Skeletal muscle cell (primary cell): Measurements from ENCODE around the gene UGT2B10.
"Not testable (repeated sequence)": the region's sequence is repeated elsewhere in the genome, so short reads cannot be mapped to it uniquely, and the experiment has no call there.

ENCODE experiments used
- DNase-seq: peaks from one replicate; pipeline ENCODE4 v3.0.0-alpha.2; 2010; ENCODE audit warnings: low read depth
- H3K4me3 ChIP-seq: 2 replicates; pipeline ENCODE4 v1.5.1; 2011; ENCODE audit warnings: low read depth, mild to moderate bottlenecking, control low read depth, low read length, moderate library complexity

The UGT2B10 gene

DNA sequence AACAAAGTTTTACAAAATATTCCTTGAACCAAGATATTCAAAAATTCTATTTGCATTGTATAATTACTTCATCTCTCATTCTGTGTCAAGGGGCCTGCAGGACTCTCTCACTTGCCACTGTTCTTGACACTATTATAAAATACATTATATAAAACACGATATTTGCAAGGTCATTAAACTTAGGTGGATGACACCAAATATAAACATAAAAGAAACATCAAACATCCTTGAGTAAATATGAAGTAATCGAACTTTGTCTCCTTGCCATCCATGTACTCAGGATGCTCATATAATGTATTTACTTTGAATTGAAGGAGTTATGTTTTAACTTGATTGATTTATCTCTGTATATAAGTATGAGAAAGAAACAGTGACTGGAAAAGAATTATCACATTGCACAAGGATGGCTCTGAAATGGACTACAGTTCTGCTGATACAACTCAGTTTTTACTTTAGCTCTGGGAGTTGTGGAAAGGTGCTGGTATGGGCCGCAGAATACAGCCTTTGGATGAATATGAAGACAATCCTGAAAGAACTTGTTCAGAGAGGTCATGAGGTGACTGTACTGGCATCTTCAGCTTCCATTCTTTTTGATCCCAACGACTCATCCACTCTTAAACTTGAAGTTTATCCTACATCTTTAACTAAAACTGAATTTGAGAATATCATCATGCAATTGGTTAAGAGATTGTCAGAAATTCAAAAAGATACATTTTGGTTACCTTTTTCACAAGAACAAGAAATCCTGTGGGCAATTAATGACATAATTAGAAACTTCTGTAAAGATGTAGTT, at the start of gene UGT2B10:
UGT2B10 (plus strand) TSS at position 378 of the 793 bp plus-strand sequence; CDS start at position 404, 26 bp downstream.
- H3K4me3 ChIP-seq, DNase-seq: not testable (repeated sequence)

DNA sequence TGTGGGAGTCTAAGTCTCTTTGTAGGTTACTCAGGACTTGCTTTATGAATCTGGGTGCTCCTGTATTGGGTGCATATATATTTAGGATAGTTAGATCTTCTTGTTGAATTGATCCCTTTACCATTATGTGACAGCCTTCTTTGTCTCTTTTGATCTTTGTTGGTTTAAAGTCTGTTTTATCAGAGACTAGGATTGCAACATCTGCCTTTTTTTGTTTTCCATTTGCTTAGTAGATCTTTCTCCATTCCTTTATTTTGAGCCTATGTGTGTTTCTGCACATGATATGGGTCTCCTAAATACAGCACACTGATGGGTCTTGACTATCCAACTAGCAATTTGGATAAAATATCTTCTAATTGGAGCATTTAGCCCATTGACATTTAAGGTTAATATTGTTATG, 44.0 kb upstream of the UGT2B10 start:
- not testable (repeated sequence) for DNase-seq, H3K4me3 ChIP-seq

DNA sequence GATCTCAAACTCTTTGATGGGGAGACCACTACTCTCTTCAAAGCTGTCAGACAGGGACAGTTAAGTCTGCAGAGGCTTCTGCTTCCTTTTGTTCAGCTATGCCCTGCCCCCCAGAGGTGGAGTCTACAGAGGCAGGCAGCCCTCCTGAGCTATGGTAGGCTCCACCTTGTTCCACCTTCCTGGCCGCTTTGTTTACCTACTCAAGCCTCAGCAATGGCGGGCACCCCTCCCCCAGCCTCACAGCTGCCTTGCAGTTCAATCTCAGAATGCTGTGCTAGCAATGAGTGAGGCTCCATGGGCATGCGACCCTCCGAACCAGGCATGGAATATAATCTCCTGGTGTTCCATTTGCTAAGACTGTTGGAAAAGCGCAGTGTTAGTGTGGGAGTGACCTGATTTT, 42.1 kb upstream of the UGT2B10 start:
- no peak for DNase-seq
- no peak overlapping the region for H3K4me3 ChIP-seq

GRCh38 chr4:68780232-68780631, 35.6 kb upstream of the UGT2B10 start:
- DNase-seq = no peak

GRCh38 chr4:68797048-68797447, 18.7 kb upstream of the UGT2B10 start:
- DNase-seq = no peak
- H3K4me3 ChIP-seq = no peak overlapping the region

More at GRCh38 chr4:68780232-68780631, 35.6 kb upstream of the UGT2B10 start:
- no peak overlapping the region for H3K4me3 ChIP-seq

DNA sequence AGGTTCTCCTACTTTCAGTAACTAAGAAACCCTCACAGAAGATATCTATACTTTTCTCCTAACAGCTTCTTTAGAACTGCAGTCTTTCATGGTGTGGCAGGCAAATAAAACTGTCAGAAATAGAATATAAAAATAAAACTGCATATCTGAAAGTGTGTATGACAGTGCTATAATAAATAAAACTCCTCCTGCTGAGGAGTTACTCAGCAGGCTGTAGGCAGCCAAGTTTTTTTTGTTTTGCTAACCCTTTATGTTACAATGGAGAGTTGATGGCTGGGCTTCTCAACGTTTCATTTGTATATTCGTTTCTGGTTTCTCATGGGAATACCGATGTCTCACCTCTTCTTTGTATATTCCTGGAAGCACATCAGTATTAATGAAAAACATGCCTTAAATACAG, 18.2 kb upstream of the UGT2B10 start:
- DNase-seq = no peak

DNA sequence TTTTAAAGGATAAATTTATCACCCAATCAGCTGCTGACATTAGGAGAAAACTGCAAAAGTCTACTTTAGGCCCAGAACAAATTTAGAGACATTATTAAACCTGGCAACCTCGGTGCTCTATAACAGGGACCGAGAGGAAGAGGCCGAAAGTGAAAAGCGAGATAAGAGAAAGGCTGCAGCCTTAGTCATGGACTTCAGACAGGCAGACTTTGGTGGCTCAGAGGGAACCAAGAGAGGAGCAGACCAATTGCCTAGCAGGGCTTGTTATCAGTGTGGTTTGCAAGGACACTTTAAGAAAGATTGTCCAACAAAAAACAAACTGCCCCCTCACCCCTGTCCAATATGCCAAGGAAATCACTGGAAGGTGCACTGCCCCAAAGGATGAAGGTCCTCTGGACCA, 12.8 kb upstream of the UGT2B10 start:
- no peak for DNase-seq
- no peak overlapping the region for H3K4me3 ChIP-seq

More for the DNA sequence above, 18.2 kb upstream of the UGT2B10 start:
- H3K4me3 ChIP-seq = no peak overlapping the region

GRCh38 chr4:68808060-68808459, 7.7 kb upstream of the UGT2B10 start:
- H3K4me3 ChIP-seq = no peak overlapping the region

GRCh38 chr4:68810919-68811318, 4.9 kb upstream of the UGT2B10 start:
- H3K4me3 ChIP-seq = no peak overlapping the region
- DNase-seq = no peak

More at GRCh38 chr4:68808060-68808459, 7.7 kb upstream of the UGT2B10 start:
- no peak for DNase-seq

DNA sequence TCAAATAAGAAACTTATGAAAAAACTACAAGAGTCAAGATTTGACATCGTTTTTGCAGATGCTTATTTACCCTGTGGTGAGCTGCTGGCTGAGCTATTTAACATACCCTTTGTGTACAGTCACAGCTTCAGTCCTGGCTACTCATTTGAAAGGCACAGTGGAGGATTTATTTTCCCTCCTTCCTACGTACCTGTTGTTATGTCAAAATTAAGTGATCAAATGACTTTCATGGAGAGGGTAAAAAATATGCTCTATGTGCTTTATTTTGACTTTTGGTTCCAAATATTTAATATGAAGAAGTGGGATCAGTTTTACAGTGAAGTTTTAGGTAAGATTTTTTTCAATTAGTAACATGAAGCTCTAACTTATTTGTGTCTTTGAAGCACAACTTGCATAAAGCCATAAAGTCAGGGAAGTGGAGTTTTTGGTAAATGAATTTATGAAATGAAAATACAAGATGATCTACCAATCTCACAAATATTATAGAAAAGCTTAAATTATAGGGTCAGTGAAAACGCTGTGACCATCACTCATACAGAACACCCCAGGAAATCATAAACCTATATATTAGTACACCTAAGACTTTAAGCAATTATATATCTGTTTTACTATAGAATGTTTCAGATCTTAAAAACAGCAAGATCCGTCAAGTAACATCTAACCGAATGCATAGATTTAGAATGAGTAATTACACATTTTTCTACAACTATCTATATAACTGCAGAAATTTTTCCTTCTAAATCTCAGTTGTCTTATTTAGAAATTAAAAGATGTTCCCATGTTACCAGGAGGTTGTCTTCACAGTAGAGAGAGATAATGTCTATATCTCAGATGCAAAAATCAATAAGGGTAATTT, 844 bp downstream of the UGT2B10 start:
- not testable (repeated sequence) for H3K4me3 ChIP-seq, DNase-seq

DNA sequence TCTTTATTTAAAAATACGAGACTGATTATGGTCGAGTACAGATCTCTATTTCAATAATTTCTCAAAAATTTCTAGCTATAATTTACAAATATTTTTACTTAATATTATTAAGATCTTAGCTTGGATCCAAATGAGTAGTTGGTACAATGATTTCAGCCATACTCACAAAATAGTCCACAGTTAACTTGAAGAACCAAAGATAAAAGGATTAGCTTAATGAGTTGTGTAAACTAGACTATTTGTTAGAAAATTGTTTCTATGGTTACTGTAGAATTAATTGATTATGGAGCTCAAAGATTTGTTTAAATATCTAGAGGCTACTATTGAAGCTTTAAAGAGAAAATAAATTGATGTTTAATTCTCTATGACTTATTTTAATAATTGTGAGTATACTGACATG, 1.6 kb downstream of the UGT2B10 start:
- no peak overlapping the region for H3K4me3 ChIP-seq
- DNase-seq = no peak

DNA sequence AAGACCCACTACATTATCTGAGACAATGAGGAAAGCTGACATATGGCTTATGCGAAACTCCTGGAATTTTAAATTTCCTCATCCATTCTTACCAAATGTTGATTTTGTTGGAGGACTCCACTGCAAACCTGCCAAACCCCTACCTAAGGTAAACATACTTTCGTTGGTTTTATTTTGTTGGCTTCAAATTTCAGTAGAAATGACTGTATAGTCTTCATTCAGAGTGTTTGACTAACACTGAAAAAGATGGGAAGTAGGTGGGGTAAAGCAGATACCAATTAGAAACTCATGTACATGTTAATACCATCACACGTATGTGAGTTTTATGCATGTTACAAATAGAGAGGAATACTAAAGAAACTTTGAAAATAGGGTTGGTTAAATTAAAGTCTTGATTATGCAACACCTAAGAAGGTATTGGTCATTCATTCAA, 2.3 kb downstream of the UGT2B10 start:
- DNase-seq, H3K4me3 ChIP-seq: not testable (repeated sequence)

GRCh38 chr4:68831642-68832041, 15.8 kb downstream of the UGT2B10 start:
- no peak for DNase-seq
- no peak overlapping the region for H3K4me3 ChIP-seq

DNA sequence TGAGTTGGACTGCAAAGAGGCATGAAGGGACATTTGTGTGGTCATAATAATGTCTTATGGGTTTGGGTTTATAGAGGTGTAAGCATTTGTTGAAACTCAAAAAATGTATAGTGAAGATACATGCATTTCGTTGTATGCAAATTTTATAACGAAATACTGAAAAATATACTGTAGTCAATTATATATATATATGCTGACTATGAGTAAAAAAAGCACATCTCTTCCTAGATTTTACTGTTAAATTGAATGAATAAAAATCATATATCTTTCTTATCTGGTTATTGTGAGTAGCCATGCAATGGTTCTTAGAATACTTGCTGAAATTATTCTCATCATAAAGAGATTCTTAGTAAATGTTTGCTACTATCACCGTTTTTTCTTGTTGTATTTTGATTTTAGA, 34.5 kb downstream of the UGT2B10 start:
- no peak overlapping the region for H3K4me3 ChIP-seq

DNA sequence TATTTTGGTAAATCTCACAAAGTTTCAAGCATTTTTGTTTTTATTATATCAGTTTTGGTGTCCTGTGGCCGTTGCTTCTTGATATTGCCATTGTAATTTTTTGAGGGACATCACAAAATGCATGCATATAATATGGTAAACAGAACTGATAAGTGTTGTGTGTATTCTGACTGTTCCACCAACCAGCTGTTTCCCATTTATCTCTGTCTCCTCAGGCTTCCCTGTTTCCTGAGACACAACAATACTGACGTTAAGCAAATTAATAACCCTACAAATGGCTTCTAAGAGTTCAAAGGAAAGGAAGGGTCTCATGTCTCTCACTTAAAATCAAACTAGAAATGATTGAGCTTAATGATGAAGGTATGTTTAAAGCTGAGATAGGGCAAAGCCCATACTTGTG, 40.0 kb downstream of the UGT2B10 start:
- DNase-seq = no peak
- no peak overlapping the region for H3K4me3 ChIP-seq

More for the DNA sequence above, 34.5 kb downstream of the UGT2B10 start:
- DNase-seq = no peak

- no peak overlapping the region for H3K4me3 ChIP-seq
- no peak for DNase-seq
These were observed 42.2 kb downstream of the UGT2B10 start for GRCh38 chr4:68858039-68858438.

- H3K4me3 ChIP-seq = no peak overlapping the region
- no peak for DNase-seq
These were observed 43.9 kb downstream of the UGT2B10 start for GRCh38 chr4:68859655-68860054.

- DNase-seq = no peak
- H3K4me3 ChIP-seq = no peak overlapping the region
These were observed 45.3 kb downstream of the UGT2B10 start for GRCh38 chr4:68861057-68861456.

- DNase-seq = no peak
- H3K4me3 ChIP-seq = no peak overlapping the region
These were observed 48.8 kb downstream of the UGT2B10 start for GRCh38 chr4:68864438-68865187.

- H3K4me3 ChIP-seq = no peak overlapping the region
- no peak for DNase-seq
These were observed 49.4 kb downstream of the UGT2B10 start for GRCh38 chr4:68865188-68865638.
